B cell (primary cell): ENCODE data around the gene CEP112. TPM values are rescaled to one million over a fixed set of nuclear protein-coding genes. Genes with fewer than 3 reads are reported as not detected.
A peak's percentile ranks its signal among the peaks of the same experiment; 100 is the strongest.

Experiments used
- ATAC-seq: fragments of 200-7000 bp; cut with Tn5 transposase; one replicate; pipeline ENCODE4 v1.10.0; 2021; ENCODE audit warnings: low read depth, mild to moderate bottlenecking, moderate number of reproducible peaks, moderate library complexity
- CTCF ChIA-PET: fragments of 350-600 bp; sonication (Branson Sonifier 250); formaldehyde crosslinking; loops from one replicate; lab custom pipeline; 2021; ENCODE audit warnings: antibody characterized with exemption, inconsistent platforms; lab: Charles Lee
- POLR2A ChIA-PET: fragments of 350-600 bp; sonication (Branson Sonifier 250); formaldehyde crosslinking; loops from one replicate; lab custom pipeline; 2021; ENCODE audit warnings: antibody characterized with exemption; lab: Charles Lee
- DNase-seq: peaks from one replicate; pipeline ENCODE4 v3.0.0; 2013
- H2AFZ ChIP-seq: 2 replicates; pipeline ENCODE4 v1.6.1; 2012; ENCODE audit warnings: mild to moderate bottlenecking, low read depth, low read length; ENCODE audit not compliant: insufficient read depth, poor library complexity, severe bottlenecking
- H3K27ac ChIP-seq, 2 donors: 1 replicate in 1 of 2; 2 replicates in 1 of 2; pipeline ENCODE4 v1.5.1; 2012 to 2013; ENCODE audit warnings: low read length in 2 of 2, mild to moderate bottlenecking in 2 of 2, moderate library complexity in 1 of 2
- H3K27me3 ChIP-seq, 4 experiments: fragments of 200-600 bp in 1 of 4; sonication (generic) in 1 of 4; replicated peaks in 1 of 4; 1 replicate in 2 of 4; 2 replicates in 2 of 4; pipeline versions ENCODE4 v1.6.1 to v1.7.0; 2013 to 2016; ENCODE audit warnings: low read length in 3 of 4, mild to moderate bottlenecking in 2 of 4, mixed read lengths in 1 of 4, moderate library complexity in 1 of 4; ENCODE audit not compliant: insufficient read depth in 4 of 4, control insufficient read depth in 3 of 4; ENCODE audit errors: control extremely low read depth in 1 of 4
- H3K36me3 ChIP-seq, 2 experiments: replicated peaks in 1 of 2; 1 replicate in 1 of 2; 2 replicates in 1 of 2; pipeline versions ENCODE4 v1.6.1 to v1.7.1; 2013; ENCODE audit warnings: low read length in 1 of 2; ENCODE audit not compliant: insufficient read depth in 2 of 2, control insufficient read depth in 1 of 2; ENCODE audit errors: control extremely low read depth in 1 of 2, extremely low read depth in 1 of 2
- H3K4me1 ChIP-seq, 2 donors: fragments of 200-600 bp in 1 of 2; sonication (generic) in 1 of 2; 1 replicate in 1 of 2; 2 replicates in 1 of 2; pipeline versions ENCODE4 v1.5.1 to v1.6.1; 2013 to 2017; ENCODE audit warnings: low read length in 2 of 2; ENCODE audit not compliant: control insufficient read depth in 2 of 2, insufficient read depth in 2 of 2
- H3K4me2 ChIP-seq: replicated peaks from 2 replicates; pipeline ENCODE3; 2012; ENCODE audit warnings: mild to moderate bottlenecking, low read depth, low read length; ENCODE audit not compliant: poor library complexity, severe bottlenecking
- H3K4me3 ChIP-seq, 5 experiments: fragments of 200-600 bp in 1 of 5; sonication (generic) in 1 of 5; 1 replicate in 3 of 5; 2 replicates in 2 of 5; pipeline versions ENCODE4 v1.5.1 to v1.7.0; 2011 to 2016; ENCODE audit warnings: low read length in 4 of 5, mild to moderate bottlenecking in 4 of 5, low read depth in 2 of 5, control low read depth in 1 of 5, moderate library complexity in 1 of 5; ENCODE audit not compliant: insufficient read depth in 1 of 5; ENCODE audit errors: control extremely low read depth in 1 of 5, extremely low read depth in 1 of 5
- H3K79me2 ChIP-seq: fragments of 200-600 bp; sonication (generic); one replicate; pipeline ENCODE4 v1.6.0; 2016; ENCODE audit warnings: low read length; ENCODE audit not compliant: control insufficient read depth, insufficient read depth
- H3K9ac ChIP-seq: fragments of 200-600 bp; sonication (generic); 2 replicates; pipeline ENCODE4 v1.6.1; 2017; ENCODE audit warnings: mild to moderate bottlenecking, low read length, moderate library complexity
- H3K9me3 ChIP-seq, 3 donors: one replicate each; pipeline versions ENCODE4 v1.6.1 to v1.7.1; 2013; ENCODE audit warnings: low read length in 2 of 3; ENCODE audit not compliant: control insufficient read depth in 2 of 3, insufficient read depth in 1 of 3; ENCODE audit errors: control extremely low read depth in 1 of 3
- H4K20me1 ChIP-seq: 2 replicates; pipeline ENCODE4 v1.6.0; 2012; ENCODE audit warnings: mild to moderate bottlenecking, low read length; ENCODE audit not compliant: insufficient read depth, control insufficient read depth, poor library complexity, severe bottlenecking
- H3K27ac Mint-ChIP-seq: one replicate; pipeline ENCODE4 v1.8.0; 2021; ENCODE audit warnings: mixed read lengths
- H3K27me3 Mint-ChIP-seq: one replicate; pipeline ENCODE4 v1.8.0; 2021; ENCODE audit warnings: mixed read lengths
- H3K4me1 Mint-ChIP-seq: one replicate; pipeline ENCODE4 v1.8.0; 2021; ENCODE audit warnings: mixed read lengths
- H3K4me3 Mint-ChIP-seq: one replicate; pipeline ENCODE4 v1.8.0; 2021; ENCODE audit warnings: mixed read lengths
- H3K9me3 Mint-ChIP-seq: one replicate; pipeline ENCODE4 v1.8.0; 2022; ENCODE audit warnings: mixed read lengths; ENCODE audit not compliant: insufficient read depth
- CTCF ChIP-seq: fragments of 200-600 bp; IDR thresholded peaks from one replicate; pipeline ENCODE4 v1.8.0; 2022; ENCODE audit warnings: antibody characterized with exemption, mild to moderate bottlenecking
- EZH2 ChIP-seq: IDR thresholded peaks from 2 replicates; pipeline ENCODE4 v1.6.1; 2012; ENCODE audit warnings: borderline replicate concordance, low read depth, mild to moderate bottlenecking, moderate library complexity, low read length; ENCODE audit not compliant: insufficient read depth, poor library complexity, severe bottlenecking
- WGBS: methylation state at CpG from one replicate; pipeline ENCODE4 v1.1.5; 2013; ENCODE audit warnings: missing lambda C conversion rate; ENCODE audit not compliant: insufficient coverage; 5-methylcytosine and 5-hydroxymethylcytosine counted together
- intact Hi-C: fragments of 100-400 bp; cut with micrococcal nuclease; formaldehyde crosslinking; loops from one replicate; pipeline ENCODE4 v1.10.0; 2022
- polyA plus RNA-seq: library from polyadenylated mRNA; depleted of rRNA; stranded (reverse); fragments of >200 nt; gene quantifications from 2 replicates; pipeline ENCODE4 v1.2.3, GENCODE V29; 2012
- total RNA-seq, 2 donors: library from RNA; stranded (reverse); fragments of 120-200 nt in 1 of 2; gene quantifications; 1 replicate in 1 of 2; 2 replicates in 1 of 2; pipeline versions ENCODE4 v1.2.3 to v1.2.4, GENCODE V29; 2013 to 2022

The CEP112 gene
- total and polyA plus RNA-seq, 2 donors (not counting 1 experiment from before 2014, with no cell fraction given) = 0.57 to 4.6 TPM

GRCh38 chr17:66190738-66191592 lies 968 bp downstream of the CEP112 start:
- WGBS = 63% methylated on average over 14 of the region's 16 CpGs
- Histone ChIP-seq H3K4me3 (peak overlapping the region; percentile 44 to 72 (median 64)), H3K79me2 (no peaks in the 10 kb centered on the region), H3K9me3 (no peaks in the 10 kb centered on the region), H3K27ac (peak overlapping the region in 1 of 2 donors; percentile 85), H3K27me3 (no peaks in the 10 kb centered on the region), H3K9ac (peak overlapping the region; percentile 80), H2AFZ (peak overlapping the region; percentile 82), H3K36me3 (no peaks in the 10 kb centered on the region), H3K4me1 (peaks cover 32% of the 10 kb centered on the region in 2 donors), H4K20me1 (no peaks in the 10 kb centered on the region), H3K4me2 (peak overlapping the region; percentile 99)
- no peaks in the 10 kb centered on the region for H3K9me3 Mint-ChIP-seq
- TF ChIP-seq CTCF (no peak), EZH2 (no peak)
- DNase-seq (no peak), ATAC-seq (no peak)
- peaks cover 32% of the 10 kb centered on the region for H3K4me1 Mint-ChIP-seq
- H3K27me3 Mint-ChIP-seq = no peaks in the 10 kb centered on the region
- CTCF ChIA-PET = interaction anchor here (1.4 kb wide), 1 partner anchor 9 kb away, joined by 3 read pairs; no protein-coding TSS in a partner anchor
- peak overlapping the region; percentile 90 for H3K4me3 Mint-ChIP-seq
- H3K27ac Mint-ChIP-seq = peak overlapping the region; percentile 75
- POLR2A ChIA-PET = no interaction called here
- intact Hi-C loops = no loop called here

- DNase-seq = no peak
- H3K4me1 Mint-ChIP-seq = peaks cover 14% of the 10 kb centered on the region
- H3K27me3 Mint-ChIP-seq = peaks cover 4% of the 10 kb centered on the region
- Histone ChIP-seq H3K4me2 (no peak overlapping the region), H3K27me3 (no peaks in the 10 kb centered on the region), H3K9ac (no peak overlapping the region), H3K4me3 (no peak overlapping the region), H3K79me2 (peaks cover 6% of the 10 kb centered on the region), H4K20me1 (no peaks in the 10 kb centered on the region), H3K27ac (no peak overlapping the region), H3K9me3 (no peaks in the 10 kb centered on the region), H3K4me1 (peaks cover 16 to 17% of the 10 kb centered on the region in 2 donors), H2AFZ (no peak overlapping the region), H3K36me3 (peaks cover 0 to 2% of the 10 kb centered on the region in 2 experiments)
- intact Hi-C loops = no loop called here
- POLR2A ChIA-PET = no interaction called here
- H3K27ac Mint-ChIP-seq = no peak overlapping the region
- H3K4me3 Mint-ChIP-seq = no peak overlapping the region
- H3K9me3 Mint-ChIP-seq = no peaks in the 10 kb centered on the region
- no peak for ATAC-seq
- CTCF ChIA-PET = no interaction called here
- no peak for TF ChIP-seq CTCF
- TF ChIP-seq EZH2 = no peak
- WGBS = 90% methylated on average over 2 of the region's 2 CpGs
Observed at GRCh38 chr17:66187718-66188117, 4.2 kb downstream of the CEP112 start.
